Astrocyte of the cerebellum (primary cell): Measurements from ENCODE around the gene KLHL6.

Experiments
- DNase-seq: peaks from one replicate; pipeline ENCODE4 v3.0.0-alpha.2; 2011; ENCODE audit warnings: low read depth
- H3K4me3 ChIP-seq: 2 replicates; pipeline ENCODE4 v1.5.1; 2011; ENCODE audit warnings: mild to moderate bottlenecking, low read depth, low read length, moderate library complexity
- CTCF ChIP-seq: IDR thresholded peaks from 2 replicates; pipeline ENCODE4 v1.5.1; 2012; ENCODE audit warnings: low read length, low read depth, moderate library complexity, mild to moderate bottlenecking; ENCODE audit errors: missing control alignments
- in situ Hi-C: cut with HindIII; loops from 2 replicates; pipeline ENCODE4 v1.10.0; 2017; ENCODE audit warnings: low sequenced_read_pairs

KLHL6 gene

GRCh38 chr3:183439515-183439914 is 116.0 kb downstream of the KLHL6 start:
- TF ChIP-seq CTCF = no peak
- no peak for DNase-seq
- no peak overlapping the region for H3K4me3 ChIP-seq
- in situ Hi-C loops = no loop called here

GRCh38 chr3:183438735-183439134 is 116.8 kb downstream of the KLHL6 start:
- no peak for TF ChIP-seq CTCF
- DNase-seq = no peak
- in situ Hi-C loops = no loop called here
- no peak overlapping the region for H3K4me3 ChIP-seq

- in situ Hi-C loops = no loop called here
- DNase-seq = no peak
- no peak for TF ChIP-seq CTCF
- no peak overlapping the region for H3K4me3 ChIP-seq
Measured at GRCh38 chr3:183437666-183438564, 117.6 kb downstream of the KLHL6 start.
